HG03196 (cell line): ENCODE data around the gene LRRFIP1.
"Not testable (repeated sequence)": the region's sequence is repeated elsewhere in the genome, so short reads cannot be mapped to it uniquely, and the experiment has no call there.

Experiments used
- ATAC-seq: cut with Tn5 transposase; IDR thresholded peaks from one replicate; pipeline ENCODE4 v1.9.1; 2021; ENCODE audit not compliant: unreplicated experiment

LRRFIP1 gene

DNA sequence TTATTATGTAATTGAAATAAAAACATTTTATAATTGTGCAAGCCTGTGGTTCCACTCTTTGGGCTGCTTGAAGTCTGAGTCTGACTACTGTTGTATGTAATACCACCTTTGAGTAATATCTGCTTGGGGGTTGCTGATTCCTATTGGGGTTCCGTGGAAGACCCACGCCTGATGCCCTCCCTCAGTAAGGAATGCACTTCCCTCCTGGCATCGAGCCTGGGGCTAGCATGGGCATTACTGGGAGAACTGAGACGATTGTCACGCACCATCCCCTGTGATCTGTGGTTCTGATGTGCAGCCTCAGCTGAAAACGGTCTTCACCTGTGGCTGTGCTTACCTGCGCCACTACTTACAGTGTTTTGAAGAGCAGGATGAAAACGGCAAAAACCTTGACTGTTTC is 138.5 kb downstream of the LRRFIP1 start:
- ATAC-seq: no peak

DNA sequence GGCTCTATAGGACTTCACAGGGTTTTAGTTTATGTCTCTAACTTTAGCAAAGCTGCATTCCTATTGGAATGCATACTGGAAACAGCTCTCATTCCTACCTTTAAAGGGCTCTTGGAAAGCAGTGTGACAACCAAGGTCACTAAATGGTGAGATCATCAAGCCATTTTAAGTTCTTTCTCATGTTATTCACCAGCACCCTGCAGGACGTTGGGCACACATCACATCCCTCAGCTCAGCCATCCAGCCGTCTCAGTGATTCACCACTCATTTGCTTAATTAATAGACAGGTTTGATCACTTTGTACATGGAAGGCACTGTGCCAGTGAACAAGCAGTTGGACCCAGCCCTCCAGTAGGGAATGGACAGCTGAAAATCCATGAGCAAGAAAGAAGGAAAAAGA is 139.0 kb downstream of the LRRFIP1 start:
- no peak for ATAC-seq

DNA sequence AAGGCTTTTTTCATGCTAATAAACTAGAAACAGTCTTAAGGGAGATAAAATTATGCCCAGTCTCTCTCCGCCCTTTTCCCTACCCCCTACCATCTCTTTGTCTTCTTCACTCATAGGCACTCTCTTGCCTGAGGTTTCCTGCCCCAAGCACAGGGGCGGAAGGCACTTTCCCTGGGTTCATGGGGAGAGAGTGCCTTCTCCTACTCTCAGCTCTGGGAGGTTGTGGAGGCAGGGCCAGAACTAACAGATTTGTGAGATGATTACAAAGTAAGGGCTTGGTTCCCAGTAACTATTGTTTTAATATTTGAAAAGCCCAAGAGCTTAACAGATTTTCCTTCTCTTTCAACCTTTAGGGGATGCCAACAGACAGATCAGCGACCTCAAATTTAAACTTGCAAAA is 145.1 kb downstream of the LRRFIP1 start:
- ATAC-seq: no peak

DNA sequence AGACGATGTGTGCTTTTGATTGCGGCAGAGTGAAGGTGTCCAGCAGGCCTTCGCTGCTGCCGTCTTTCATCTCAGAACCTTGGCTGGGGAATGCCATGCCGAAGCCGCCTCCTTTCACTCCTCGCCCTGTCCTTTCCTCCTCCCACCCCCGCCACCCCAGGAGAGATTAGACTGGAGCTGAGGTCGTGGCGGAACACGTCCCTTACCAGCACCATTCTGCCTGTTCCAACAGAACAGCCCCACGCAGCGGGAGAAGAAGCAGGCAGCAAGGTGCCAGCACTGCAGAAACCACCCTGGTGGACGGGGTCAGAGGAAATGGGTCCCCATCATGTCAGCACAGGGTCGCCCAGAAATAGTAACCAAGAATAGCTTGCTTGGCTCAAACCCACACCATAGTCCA is 146.4 kb downstream of the LRRFIP1 start:
- no peak for ATAC-seq

DNA sequence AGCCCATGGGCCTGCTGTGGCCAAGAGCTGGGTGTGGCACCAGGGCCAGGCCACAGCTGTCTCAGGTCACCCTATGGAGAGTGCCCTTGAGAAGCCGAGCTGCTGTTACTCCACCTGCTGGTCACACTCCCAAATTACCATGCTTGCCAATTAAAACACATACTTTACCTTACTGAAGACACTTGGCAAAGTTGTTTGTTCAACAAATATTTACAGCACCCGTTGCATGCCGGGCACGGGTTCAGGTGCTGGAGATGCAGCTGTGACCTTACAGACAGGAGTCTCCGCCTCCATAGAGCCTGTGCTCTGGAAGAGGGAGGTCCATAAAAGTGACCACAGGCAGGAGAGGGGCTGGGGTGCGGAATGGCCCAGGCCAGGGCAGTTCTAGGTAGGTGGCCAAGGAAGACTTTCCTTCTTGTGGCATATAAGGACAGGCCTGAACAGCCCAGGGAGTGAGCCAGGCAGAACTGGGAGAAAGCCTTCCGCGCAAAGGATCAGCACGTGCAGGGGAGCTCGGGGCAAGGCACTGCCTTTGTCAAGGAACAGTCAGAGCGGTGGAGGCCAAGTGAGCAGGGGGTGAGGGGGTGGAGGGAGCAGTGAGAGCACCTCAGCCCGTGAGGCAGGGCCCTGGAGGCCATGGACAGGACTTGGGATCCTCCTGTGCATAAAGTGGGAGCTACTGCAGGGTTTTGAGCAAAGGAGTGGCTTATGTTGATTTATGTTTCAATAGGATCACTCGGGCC is 147.6 kb downstream of the LRRFIP1 start:
- ATAC-seq: no peak

DNA sequence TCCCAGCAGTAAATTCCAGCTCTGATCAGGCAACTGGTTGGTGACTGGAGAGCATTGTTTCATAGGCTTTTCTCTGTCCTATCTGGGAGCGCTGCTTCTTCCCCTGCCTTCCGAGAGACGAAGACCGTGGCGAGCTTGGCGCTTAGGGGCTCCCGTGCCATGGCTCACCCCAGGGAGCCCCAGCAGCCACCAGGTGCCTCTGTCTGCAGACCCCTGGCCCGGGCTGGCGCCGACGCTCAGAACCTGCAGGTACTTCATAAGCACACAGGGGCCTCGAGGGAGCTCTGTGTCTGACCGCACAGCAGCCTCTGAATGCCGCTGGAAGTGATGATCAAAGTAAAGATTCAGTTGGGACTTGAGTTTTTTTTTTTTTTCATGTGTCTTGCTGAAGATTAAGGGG is 152.1 kb downstream of the LRRFIP1 start:
- ATAC-seq: no peak

DNA sequence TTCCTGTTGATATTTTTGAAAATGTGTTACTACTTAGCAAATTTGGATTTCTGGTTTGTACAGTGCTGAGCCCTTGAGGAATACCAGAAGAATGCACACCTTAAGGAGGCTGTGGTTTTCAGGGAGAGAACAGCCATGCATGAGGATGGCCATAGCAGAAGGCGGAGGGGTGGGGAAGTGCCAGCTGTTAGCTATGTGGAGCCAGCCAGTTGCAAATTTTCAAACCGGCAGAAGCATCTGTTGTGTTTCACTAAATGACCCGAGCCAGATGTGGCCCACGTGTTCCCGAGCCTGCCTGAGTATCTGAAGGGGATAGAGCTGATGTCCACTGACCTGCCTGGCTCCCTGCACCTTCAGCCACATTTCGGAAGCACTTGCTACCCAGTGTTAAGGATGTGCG is 154.8 kb downstream of the LRRFIP1 start:
- no peak for ATAC-seq

DNA sequence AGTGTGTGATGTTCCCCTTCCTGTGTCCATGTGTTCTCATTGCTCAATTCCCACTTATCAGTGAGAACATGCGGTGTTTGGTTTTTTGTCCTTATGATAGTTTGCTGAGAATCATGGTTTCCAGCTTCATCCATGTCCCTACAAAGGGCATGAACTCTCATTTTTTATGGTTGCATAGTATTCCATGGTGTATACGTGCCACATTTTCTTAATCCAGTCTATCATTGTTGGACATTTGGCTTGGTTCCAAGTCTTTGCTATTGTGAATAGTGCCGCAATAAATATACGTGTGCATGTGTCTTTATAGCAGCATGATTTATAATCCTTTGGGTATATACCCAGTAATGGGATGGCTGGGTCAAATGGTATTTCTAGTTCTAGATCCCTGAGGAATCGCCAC is 156.3 kb downstream of the LRRFIP1 start:
- ATAC-seq: not testable (repeated sequence)

DNA sequence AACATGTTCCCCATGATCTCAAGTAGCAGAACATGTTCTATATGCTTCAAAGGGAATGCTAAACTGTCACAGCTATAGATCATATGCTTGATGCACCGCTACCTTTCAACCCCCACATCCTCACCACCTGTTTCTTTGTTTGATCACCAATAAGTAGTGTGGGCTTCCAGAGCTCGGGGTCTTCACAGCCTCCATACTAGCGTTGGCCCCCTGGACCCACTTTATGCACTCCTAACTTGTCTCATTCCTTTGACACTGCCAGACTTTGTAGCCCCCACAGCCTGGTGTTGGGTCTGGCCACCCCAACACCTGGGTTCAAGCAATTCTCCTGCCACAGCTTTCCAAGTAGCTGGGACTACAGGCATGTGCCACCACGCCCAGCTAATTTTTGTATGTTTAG is 159.5 kb downstream of the LRRFIP1 start:
- ATAC-seq: no peak

DNA sequence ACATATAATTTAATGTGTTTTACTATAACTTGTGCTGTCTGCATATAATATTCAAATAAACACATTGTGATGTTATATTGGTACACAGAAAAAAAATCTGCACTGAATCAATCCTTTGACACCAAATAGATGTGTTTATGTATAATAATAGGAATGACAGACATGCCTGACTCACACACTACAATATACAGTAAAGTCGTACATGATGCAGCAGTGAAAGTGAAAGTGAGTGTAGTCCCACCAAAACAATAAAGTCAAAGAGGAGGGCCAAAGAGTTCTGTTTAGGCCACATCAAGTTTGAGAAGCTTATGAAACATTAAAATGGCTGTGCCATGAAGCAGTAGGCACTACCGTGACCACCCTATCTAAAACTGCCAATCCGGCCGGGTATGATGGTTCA is 163.0 kb downstream of the LRRFIP1 start:
- ATAC-seq: no peak

DNA sequence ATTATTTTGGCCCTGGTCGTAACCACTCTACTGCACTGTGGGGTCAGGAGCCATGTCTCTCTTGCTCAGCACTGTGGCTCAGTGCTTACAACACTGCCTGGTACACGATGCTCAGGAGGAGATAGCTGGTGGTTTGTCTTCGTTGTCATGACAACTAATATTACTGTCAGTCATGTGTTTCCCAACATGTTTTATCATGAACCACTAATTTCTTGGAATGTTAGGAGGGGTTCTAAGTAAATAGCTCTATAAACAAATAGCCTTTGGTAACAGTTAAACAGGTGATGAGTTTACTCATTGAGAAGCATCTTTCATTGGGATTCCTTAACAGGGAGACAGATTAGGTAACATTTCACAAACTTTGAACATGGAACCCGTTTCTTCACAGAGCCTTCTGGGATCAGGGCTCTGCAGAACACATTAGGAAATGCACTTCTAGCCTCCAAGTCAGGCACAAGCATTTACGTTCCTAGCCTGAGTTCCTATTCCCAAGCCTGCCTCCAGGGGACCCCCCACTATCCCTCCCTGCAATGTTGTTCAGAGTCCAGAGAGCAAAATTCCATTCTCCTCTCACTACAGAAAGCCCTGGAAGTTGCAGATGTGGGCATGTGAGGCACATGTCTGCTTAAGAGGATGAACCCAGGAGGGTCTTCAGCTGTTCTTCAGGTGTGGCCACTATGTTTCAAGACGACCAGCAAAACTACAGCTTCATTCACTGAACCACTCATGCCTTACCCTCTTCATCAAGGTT is 164.8 kb downstream of the LRRFIP1 start:
- no peak for ATAC-seq

DNA sequence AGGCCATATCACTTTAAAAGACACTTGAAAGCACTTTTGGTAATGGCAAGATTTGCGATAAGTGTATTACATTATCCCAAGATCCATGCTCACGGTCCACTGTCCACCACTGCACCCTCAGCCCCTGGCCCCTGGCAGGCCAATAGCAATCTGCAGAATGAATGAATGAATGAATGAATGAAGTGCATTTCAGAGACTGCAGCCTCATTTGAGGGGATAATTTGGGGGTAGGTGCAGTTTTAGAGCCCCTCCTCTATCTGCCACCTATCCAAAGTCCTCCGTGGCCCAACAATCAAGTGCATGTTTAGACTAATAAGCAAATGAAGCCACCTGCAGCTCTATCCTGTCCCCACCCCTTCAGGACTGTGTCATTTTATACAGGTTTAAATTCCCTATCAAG is 169.9 kb downstream of the LRRFIP1 start:
- ATAC-seq: no peak

DNA sequence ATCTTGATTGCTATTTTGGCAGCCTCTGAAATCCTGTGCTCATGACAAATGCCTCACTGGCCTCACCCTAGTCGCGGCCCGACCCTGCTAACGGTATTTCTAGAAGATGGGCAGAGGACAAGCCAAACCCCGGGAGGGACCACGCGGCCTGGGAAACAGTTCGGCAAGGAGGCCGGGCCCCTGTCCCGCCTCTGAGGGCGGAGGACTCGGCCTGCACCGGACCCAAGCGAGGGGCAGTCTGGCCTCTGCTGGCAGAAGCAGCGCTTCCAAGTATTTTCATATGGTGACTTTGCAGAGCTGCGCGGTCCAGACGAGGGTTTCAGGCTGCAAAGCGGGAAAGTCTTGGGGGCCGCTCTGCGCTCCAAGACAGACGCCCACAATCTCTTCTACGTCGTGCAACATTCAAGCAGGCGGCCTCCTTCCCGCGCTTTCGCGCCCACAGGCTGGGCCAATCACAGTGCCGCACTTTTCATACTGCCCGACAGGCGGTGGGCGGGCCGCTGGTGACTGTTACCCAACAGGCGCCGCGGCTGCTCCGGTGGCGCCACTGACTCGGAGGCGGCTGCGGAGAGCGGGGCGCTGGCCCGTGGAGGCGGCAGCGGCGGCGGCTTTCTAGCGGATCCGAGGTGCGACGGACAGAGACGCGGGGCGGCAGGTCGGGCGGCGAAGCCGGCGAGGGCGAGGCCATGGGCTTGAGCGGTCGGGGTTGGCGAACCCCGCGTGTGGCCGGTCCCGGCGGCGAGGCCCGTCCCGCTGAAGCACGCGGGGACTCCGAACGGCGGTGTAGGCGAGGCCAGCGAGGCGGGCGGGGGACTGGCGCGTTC is 171.1 kb downstream of the LRRFIP1 start, which contains the start of gene RBM44:
RBM44 (plus strand) TSS at position 544 of the 824 bp plus-strand sequence. CDS start 14,831 bp downstream, outside the sequence.
- ATAC-seq: no peak

DNA sequence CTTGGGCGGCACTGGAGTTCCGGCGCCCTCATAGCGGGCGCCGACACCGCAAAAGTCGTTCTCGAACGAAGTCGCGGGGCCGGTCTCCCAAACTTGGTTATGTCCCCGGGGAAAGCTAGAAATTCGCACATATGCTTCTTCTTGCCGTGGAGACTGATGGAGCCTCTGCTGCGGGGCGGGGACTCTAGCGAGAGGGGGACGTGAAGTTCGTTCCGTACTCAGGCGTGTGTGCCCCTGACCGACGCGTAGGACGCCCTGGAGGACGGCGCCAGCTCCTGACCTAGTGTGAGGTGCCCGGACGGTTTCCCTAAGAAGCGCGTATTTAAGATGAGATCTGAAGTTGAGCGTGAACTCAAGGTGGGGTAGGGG is 171.7 kb downstream of the LRRFIP1 start:
- no peak for ATAC-seq

DNA sequence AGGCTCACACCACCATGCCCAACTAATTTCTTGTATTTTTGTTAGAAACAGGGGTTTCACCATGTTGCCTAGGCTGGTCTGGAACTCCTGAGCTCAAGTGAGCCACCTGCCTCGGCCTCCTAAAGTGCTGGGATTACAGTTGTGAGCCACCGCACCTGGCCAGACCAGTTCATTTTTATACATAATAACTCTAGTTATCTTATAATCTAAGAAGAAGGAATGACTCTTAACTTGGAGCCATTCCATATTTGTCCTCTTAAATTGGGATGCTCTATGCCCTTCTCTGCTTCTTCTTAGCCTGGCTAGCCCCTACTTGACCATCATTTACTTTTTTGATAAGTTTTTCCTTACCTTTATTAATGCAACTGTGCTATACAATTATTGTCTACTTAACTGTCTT is 174.1 kb downstream of the LRRFIP1 start:
- ATAC-seq: no peak

DNA sequence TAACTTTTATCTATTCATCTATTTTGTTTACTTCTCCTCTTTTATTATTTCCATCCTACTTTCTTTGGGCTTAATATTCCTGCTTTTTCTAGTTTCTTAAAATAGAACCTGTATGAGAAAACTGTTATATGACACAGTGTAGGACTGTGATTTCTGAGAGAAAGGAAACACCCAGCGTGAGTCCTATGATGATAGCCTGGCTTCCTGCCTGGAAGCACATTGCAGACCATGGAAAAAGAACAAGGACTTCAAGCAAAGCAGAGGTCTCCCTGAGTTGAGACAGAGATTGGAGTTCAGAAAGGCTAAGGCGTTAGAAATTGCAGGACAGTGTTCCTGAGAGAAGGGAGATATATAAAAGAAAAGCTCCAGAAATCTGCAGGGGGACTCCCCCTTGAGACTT is 178.9 kb downstream of the LRRFIP1 start:
- no peak for ATAC-seq

DNA sequence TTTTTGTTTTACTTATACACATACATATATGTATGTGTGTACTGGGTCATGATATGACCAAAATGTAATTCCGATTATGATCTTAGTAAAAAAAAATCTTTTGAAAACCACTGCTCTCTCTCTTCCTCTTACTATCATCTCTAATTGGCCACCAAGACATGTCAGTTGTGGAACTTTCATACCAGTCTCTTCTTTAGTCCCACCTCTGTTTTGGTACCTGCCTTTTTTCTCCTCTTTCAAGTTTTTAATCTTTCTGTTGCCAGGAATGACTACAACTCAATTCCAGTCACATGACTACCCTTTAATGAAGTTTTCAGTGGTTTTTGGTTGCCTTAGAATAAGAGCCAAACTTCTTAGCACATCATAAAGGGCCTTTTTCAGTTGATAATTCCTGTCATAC is 188.2 kb downstream of the LRRFIP1 start:
- no peak for ATAC-seq

DNA sequence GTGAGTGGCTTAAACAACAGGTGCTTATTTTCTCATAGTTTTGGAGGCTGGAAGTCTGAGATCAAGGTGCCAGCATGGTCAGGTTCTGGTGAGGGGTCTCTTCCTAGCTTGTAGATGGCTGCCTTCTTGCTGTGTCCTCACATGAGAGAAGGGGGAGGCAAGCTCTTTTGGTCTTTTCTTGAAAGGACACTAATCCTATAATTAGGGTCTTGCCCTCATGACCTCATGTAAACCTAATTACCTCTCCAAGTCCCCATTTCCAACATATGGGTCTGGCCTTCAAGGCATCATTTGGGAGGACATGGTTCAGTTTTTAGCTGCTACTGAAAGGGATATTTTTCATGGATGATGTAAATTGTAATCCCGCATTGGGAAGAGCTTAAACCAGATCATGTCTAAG is 189.1 kb downstream of the LRRFIP1 start:
- ATAC-seq: no peak

DNA sequence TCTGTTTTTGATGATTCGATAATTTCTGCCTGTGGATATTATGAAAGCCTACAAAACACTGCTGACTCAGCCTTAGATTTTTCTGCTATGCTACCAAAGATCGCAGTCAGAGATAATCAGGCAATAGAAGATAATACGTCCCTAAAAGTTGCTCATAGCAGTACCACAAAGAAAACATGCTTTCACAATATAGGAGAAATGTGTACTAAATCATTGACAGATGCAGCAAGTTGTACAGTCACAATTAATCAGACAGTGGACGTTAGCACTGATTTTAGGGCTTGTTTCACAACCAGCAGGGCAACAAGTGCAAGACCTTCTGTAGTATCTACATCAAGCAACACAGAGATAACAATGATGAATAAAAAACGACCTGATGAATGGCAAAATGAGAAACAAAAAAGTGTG is 190.7 kb downstream of the LRRFIP1 start:
- ATAC-seq: no peak

DNA sequence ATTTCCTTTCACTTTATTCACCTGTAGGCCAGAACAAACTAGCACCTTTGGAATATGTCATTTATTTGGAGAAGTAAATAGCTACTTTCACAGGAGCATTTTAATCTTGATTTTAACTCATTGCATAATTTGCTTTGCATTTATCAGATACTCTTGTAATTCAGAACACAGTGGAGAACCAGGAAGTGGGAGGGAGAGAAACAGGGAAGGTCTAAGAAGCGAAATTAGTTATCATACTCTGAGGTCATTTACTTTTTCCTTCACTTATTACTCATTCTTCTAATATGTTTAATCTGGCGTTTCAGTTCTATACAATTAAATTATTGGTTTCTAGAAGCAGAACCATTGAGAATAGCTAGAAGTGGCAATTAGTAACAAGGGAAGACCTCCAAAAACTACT is 191.8 kb downstream of the LRRFIP1 start:
- ATAC-seq: no peak

DNA sequence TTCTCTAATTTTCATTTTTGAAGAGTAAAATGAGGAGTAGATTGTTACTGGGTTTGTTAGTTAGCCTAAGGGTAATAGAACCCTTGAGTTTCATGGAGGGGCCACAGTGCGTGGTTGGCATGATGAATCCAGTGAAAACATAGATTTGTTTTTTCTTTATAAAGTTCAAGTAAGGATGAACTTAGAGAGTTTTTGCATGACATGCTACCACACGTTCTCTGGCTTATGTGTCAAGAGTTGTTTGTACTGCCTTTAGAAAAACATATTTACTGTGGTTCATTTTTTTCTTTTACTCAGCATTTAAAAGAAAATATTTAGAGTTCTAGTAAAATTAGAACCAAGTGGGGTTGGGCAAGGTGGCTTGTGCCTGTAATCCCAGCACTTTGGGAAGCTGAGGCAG is 193.0 kb downstream of the LRRFIP1 start:
- ATAC-seq: no peak

DNA sequence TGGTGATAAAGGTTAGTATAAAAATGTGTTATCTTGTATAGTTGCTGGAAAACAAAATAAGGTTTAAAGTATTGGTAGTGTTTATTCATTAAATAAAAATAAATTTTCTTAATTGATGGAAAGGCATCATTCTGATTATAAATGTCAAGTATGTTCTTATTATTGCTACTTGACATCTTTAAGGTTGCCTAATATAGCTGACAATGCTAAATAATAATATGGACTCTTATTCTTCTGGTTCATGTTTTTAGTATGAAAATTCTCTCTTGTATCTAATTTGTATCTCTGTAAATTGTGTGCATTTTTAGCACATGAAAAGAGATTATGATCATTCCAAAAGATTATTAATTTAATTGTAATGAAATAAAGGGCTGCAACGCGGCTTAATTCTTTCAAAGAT is 196.2 kb downstream of the LRRFIP1 start:
- ATAC-seq: no peak
